Left ventricle myocardium inferior (tissue), 1 donor: ENCODE data around the gene KRT5. TPM values are rescaled to one million over a fixed set of nuclear protein-coding genes. Genes with fewer than 3 reads are reported as not detected.

Experiments used
- DNase-seq: peaks from one replicate; pipeline ENCODE4 v3.0.0-alpha.2; 2020
- H3K27ac ChIP-seq: fragments of 200-600 bp; replicated peaks from 2 replicates; pipeline ENCODE4 v1.8.0; 2021
- H3K27me3 ChIP-seq: fragments of 200-600 bp; 2 replicates; pipeline ENCODE4 v1.8.0; 2021; ENCODE audit warnings: low read depth
- H3K36me3 ChIP-seq: fragments of 200-600 bp; 2 replicates; pipeline ENCODE4 v1.8.0; 2021
- H3K4me1 ChIP-seq: fragments of 200-600 bp; 2 replicates; pipeline ENCODE4 v1.8.0; 2021
- H3K4me3 ChIP-seq: fragments of 200-600 bp; 2 replicates; pipeline ENCODE4 v1.8.0; 2021; ENCODE audit warnings: mild to moderate bottlenecking, moderate library complexity
- H3K9me3 ChIP-seq: fragments of 200-600 bp; replicated peaks from 2 replicates; pipeline ENCODE4 v1.8.0; 2021
- intact Hi-C: fragments of 100-400 bp; cut with micrococcal nuclease; formaldehyde crosslinking; loops from one replicate; pipeline ENCODE4 v1.11.0; 2022
- total RNA-seq: library from RNA; stranded (reverse); fragmentation: NEBNext Ultra II Directional; extraction: Animal tissue kit (Norgen Biotek cat#: 25700); gene quantifications from one replicate; pipeline ENCODE4 v1.2.1, GENCODE V29; 2021
- TF ChIP-seq, protein P1 (sequence below): fragments of 200-600 bp; IDR thresholded peaks from 2 replicates; pipeline ENCODE4 v1.8.0; 2021; ENCODE audit warnings: antibody characterized with exemption, mild to moderate bottlenecking, borderline replicate concordance
- donor health status: DM: no; HTN: yes; CAD: no; lungs with severe emphysema.

Gene KRT5
- total RNA-seq, 1 donor from 2014 or later: not detected

DNA sequence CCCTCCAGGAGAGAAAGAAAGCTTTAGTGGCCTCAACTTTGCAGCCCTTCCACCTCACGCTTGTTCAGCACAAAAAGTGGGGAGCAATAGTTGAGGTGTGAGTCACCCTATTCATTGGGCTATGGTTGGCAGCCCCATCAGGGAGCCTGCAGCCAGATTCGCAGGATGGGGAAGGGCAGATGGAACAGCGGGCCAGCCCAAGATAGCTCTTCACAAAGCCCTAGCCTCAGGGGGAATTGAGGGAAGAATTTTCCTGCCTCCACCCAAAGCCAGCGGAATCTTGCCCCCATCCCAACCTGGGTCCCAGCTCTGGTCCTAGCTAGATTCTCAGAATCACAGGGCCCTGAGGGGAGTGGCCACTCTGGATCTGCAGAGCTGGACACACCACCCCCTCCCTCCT, 3.6 kb upstream of the KRT5 start:
- Histone ChIP-seq H3K4me3 (no peak overlapping the region), H3K4me1 (no peaks in the 10 kb centered on the region), H3K36me3 (no peaks in the 10 kb centered on the region), H3K9me3 (no peaks in the 10 kb centered on the region), H3K27ac (no peak overlapping the region), H3K27me3 (peaks cover 37% of the 10 kb centered on the region)
- TF ChIP-seq, protein P1, sequence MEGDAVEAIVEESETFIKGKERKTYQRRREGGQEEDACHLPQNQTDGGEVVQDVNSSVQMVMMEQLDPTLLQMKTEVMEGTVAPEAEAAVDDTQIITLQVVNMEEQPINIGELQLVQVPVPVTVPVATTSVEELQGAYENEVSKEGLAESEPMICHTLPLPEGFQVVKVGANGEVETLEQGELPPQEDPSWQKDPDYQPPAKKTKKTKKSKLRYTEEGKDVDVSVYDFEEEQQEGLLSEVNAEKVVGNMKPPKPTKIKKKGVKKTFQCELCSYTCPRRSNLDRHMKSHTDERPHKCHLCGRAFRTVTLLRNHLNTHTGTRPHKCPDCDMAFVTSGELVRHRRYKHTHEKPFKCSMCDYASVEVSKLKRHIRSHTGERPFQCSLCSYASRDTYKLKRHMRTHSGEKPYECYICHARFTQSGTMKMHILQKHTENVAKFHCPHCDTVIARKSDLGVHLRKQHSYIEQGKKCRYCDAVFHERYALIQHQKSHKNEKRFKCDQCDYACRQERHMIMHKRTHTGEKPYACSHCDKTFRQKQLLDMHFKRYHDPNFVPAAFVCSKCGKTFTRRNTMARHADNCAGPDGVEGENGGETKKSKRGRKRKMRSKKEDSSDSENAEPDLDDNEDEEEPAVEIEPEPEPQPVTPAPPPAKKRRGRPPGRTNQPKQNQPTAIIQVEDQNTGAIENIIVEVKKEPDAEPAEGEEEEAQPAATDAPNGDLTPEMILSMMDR: no peak
- intact Hi-C loops: no loop called here
- DNase-seq: no peak

DNA sequence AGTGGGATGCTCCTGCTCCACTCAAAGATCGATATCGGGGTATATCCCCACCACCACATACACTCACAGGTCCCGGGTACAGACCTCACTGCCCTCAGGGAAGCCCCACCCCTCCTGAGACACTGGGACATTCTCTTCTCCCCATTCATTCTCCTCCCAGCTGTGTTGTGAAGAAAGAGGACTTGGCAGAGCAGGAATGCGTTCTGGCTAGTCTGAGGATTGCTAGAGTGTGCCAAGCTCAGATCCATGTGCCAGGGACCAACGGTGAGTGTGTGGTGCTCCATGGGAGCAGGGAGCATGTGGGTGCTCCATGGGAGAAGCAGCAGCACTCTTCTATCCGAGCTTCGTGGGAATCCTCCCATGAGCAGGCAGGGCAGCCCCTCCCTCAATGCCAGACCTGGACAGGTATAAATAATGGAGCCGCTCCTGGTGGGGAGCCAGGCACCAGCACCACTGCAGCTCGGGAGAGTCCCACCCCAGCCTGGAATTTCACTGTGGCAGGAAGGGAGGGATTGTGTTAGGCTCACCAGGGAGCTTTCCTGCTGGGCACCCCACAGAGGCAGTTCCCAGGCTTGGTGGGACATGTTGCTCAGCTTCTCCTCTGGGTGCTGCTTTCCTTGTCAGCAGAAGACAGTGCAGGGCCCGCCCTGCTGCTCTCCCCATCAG, 2.3 kb upstream of the KRT5 start:
- H3K9me3 ChIP-seq: no peaks in the 10 kb centered on the region
- DNase-seq: no peak
- TF ChIP-seq, protein P1: no peak
- no peaks in the 10 kb centered on the region for H3K36me3 ChIP-seq
- H3K27me3 ChIP-seq: peaks cover 37% of the 10 kb centered on the region
- intact Hi-C loops: no loop called here
- no peak overlapping the region for H3K27ac ChIP-seq
- no peak overlapping the region for H3K4me3 ChIP-seq
- H3K4me1 ChIP-seq: no peaks in the 10 kb centered on the region

DNA sequence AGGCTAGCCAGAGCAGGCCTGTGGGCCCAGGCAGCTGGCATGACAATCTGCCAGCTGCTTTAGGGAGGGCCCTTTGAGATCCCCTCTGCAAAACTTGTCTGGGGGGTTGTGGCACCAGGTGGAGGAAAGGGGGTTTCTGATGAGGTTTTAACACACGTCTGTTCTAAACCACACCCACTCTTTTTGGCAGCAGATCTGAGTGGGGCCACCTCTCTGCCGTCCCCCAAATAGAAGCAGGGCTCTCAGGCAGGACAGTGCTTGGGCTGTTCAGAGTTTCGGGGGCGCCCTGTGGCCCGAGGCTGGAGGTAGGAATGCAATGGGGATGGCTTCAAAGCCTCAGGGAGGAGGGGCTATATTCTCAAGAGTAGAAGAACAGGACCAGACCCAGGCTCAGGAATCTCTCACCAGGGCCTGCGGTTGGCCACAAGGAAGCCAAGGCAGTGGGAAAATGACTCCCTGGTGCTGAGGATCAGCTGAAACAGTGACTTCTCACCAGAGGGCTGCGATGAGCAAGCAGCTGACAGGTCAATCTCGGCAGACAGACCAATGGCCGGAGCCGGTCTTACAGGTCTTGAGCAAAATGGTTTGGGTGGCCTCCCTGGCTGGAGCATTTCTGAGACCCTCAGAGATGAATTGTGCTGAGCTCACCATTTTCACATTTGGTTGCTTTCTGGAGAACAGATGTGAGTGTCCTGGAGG, 1.5 kb upstream of the KRT5 start:
- no peaks in the 10 kb centered on the region for H3K4me1 ChIP-seq
- DNase-seq: no peak
- H3K27ac ChIP-seq: no peak overlapping the region
- H3K36me3 ChIP-seq: no peaks in the 10 kb centered on the region
- no peaks in the 10 kb centered on the region for H3K9me3 ChIP-seq
- H3K4me3 ChIP-seq: no peak overlapping the region
- intact Hi-C loops: no loop called here
- H3K27me3 ChIP-seq: peaks cover 37% of the 10 kb centered on the region
- TF ChIP-seq, protein P1: no peak

DNA sequence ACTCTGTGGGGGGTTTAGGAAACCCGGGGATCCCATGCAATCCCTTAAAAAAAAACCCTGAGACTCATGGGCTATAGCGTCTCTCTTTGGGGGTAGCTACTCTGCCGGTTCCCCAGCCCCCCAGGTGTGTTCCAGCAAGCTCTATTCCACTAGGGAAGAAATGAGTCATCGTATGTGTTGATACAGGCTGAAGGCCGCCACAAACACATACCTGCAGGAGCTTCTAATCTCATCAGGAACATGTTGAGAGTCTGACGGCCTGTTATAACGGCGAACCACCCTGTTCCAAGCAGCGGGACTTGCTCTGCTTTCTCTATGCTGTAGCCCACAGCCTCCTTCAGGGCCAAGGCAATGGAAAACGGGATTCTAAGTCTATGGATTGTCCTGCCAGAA, 977 bp upstream of the KRT5 start:
- DNase-seq: no peak
- intact Hi-C loops: no loop called here
- H3K4me3 ChIP-seq: no peak overlapping the region
- peaks cover 37% of the 10 kb centered on the region for H3K27me3 ChIP-seq
- H3K36me3 ChIP-seq: no peaks in the 10 kb centered on the region
- no peaks in the 10 kb centered on the region for H3K9me3 ChIP-seq
- no peak overlapping the region for H3K27ac ChIP-seq
- TF ChIP-seq, protein P1: no peak
- no peaks in the 10 kb centered on the region for H3K4me1 ChIP-seq

DNA sequence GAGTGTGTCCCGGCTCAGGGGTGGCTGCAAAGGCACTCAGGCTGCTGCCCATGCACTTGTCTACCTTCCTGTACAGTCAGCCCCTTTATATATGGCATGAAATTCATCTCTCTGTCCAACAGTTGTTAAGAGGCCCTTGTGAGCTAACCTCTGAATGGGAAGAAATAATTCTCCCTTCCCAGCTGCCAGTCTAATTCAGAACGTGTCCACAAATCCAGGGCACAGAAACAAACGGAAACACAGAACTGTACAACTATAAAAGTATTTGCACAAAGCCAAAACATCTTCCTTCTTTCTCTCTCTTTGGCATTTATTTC, 849 bp downstream of the KRT5 start:
- H3K36me3 ChIP-seq: no peaks in the 10 kb centered on the region
- no peaks in the 10 kb centered on the region for H3K4me1 ChIP-seq
- H3K4me3 ChIP-seq: no peak overlapping the region
- DNase-seq: no peak
- H3K27me3 ChIP-seq: peaks cover 36% of the 10 kb centered on the region
- H3K27ac ChIP-seq: no peak overlapping the region
- intact Hi-C loops: no loop called here
- H3K9me3 ChIP-seq: no peaks in the 10 kb centered on the region
- TF ChIP-seq, protein P1: no peak
